Stimulated activated CD8-positive, alpha-beta memory T cell treated with anti-CD3 and anti-CD28 coated beads, Interleukin-7, amount 100 ng/mL, for 1 hour (primary cell): ENCODE results near the gene TREM1.
"Not testable (repeated sequence)": the region's sequence is repeated elsewhere in the genome, so short reads cannot be mapped to it uniquely, and the experiment has no call there.

Source experiments
- DNase-seq, 2 donors: peaks; one replicate each; pipeline ENCODE4 v3.0.0-alpha.2; 2020; ENCODE audit warnings: low read depth in 2 of 2

Gene TREM1

GRCh38 chr6:41297248-41297647 is 10.8 kb upstream of the TREM1 start:
- not testable (repeated sequence) for DNase-seq

GRCh38 chr6:41294214-41294872 is 7.9 kb upstream of the TREM1 start:
- no peak for DNase-seq

- no peak for DNase-seq
These were observed 5.2 kb upstream of the TREM1 start for GRCh38 chr6:41291717-41292116.

- DNase-seq = no peak
These were observed 3.3 kb upstream of the TREM1 start for GRCh38 chr6:41289815-41290214.

- no peak for DNase-seq
These were observed 2.3 kb upstream of the TREM1 start for GRCh38 chr6:41288754-41289129.

- DNase-seq = no peak
These were observed 1.7 kb upstream of the TREM1 start for GRCh38 chr6:41288030-41288753.

- DNase-seq = no peak
These were observed 1.8 kb downstream of the TREM1 start for GRCh38 chr6:41284726-41285125.

GRCh38 chr6:41283600-41283999 is 2.9 kb downstream of the TREM1 start:
- no peak for DNase-seq

GRCh38 chr6:41280381-41281057 is 6.0 kb downstream of the TREM1 start:
- no peak for DNase-seq

GRCh38 chr6:41278699-41279405 is 7.6 kb downstream of the TREM1 start:
- DNase-seq = peak; percentile 33 to 49

- DNase-seq = no peak
These were observed 8.9 kb downstream of the TREM1 start for GRCh38 chr6:41277605-41278004.

- DNase-seq = no peak
These were observed 11.0 kb downstream of the TREM1 start for GRCh38 chr6:41275489-41275888.

GRCh38 chr6:41274256-41274655 is 12.2 kb downstream of the TREM1 start:
- no peak for DNase-seq

GRCh38 chr6:41273714-41274113 is 12.8 kb downstream of the TREM1 start:
- DNase-seq = no peak

- no peak for DNase-seq
These were observed 13.8 kb downstream of the TREM1 start for GRCh38 chr6:41272591-41273240.

- DNase-seq = no peak
These were observed 14.5 kb downstream of the TREM1 start for GRCh38 chr6:41271901-41272395.

- DNase-seq = no peak
These were observed 16.8 kb downstream of the TREM1 start for GRCh38 chr6:41269716-41270115.

- DNase-seq = no peak
These were observed 17.3 kb downstream of the TREM1 start for GRCh38 chr6:41269166-41269565.

GRCh38 chr6:41268478-41268877 is 18.0 kb downstream of the TREM1 start:
- no peak for DNase-seq

GRCh38 chr6:41266541-41266940 is 19.9 kb downstream of the TREM1 start:
- DNase-seq = no peak

GRCh38 chr6:41263267-41263666 is 23.2 kb downstream of the TREM1 start:
- DNase-seq = no peak

- no peak for DNase-seq
These were observed 24.1 kb downstream of the TREM1 start for GRCh38 chr6:41262401-41262800.
